Stimulated activated CD4-positive, alpha-beta T cell treated with anti-CD3 and anti-CD28 coated beads, Interleukin-1b, Interleukin-23, amount 100 ng/mL, for 48 hours (primary cell): ENCODE measurements around the gene CAPN11.
"Not testable (repeated sequence)": the region's sequence is repeated elsewhere in the genome, so short reads cannot be mapped to it uniquely, and the experiment has no call there.

Experiments
- DNase-seq: peaks from one replicate; pipeline ENCODE4 v3.0.0-alpha.2; 2020

CAPN11 gene

GRCh38 chr6:44132476-44132875, 26.1 kb upstream of the CAPN11 start:
- DNase-seq: no peak

GRCh38 chr6:44133003-44133931, 25.4 kb upstream of the CAPN11 start:
- DNase-seq: no peak

- DNase-seq: no peak
These were observed 24.5 kb upstream of the CAPN11 start for GRCh38 chr6:44133981-44134711.

DNA sequence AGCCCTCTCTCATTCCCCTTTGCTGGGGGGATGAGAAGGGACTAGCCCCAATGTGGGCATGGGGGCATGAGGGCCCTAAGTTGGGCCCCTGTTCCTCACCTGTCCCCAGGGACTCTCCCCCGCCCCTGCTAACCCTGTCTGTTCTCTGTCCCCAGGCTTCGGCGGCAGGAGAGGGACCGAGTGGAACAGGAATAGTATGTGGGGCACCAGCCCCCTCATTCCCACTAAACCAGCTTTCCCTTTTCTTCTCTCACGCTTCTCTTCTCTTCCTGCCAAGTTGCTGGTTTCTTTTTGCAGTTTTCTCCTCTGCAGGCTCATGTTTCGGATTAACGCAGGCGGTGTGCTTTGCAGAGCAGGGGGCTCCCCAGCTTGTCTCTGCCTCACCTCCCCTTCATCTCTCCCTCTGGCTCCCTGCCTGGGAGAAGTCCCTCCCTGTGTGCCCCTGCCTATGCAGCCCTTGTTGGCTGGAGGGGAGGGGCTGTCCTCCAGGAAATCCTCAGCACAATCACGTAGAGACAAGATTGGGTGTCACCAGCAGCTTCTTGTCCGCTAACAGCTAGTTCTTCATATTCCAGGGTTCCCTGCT, 23.4 kb upstream of the CAPN11 start:
- DNase-seq: no peak

DNA sequence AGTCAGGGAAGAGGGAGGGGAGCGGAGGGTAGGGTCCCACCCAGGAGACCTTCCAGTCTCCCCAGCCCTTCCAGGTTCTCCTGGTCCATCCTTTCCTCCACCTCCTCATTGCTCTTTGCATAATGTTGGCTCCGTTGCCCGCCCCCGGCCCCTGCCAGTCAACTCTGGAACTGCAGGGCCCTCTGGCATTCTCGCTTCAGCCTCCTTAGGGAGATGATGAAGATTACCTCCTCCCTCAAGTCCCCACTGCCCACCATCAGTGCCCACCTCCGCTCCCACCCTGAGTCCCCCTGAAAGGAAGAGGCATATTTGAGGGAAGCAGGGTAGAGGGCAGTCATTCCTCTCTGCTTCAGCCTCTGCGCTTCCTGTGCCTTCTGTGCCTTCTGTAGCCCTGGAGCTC, 22.7 kb upstream of the CAPN11 start:
- DNase-seq: no peak

DNA sequence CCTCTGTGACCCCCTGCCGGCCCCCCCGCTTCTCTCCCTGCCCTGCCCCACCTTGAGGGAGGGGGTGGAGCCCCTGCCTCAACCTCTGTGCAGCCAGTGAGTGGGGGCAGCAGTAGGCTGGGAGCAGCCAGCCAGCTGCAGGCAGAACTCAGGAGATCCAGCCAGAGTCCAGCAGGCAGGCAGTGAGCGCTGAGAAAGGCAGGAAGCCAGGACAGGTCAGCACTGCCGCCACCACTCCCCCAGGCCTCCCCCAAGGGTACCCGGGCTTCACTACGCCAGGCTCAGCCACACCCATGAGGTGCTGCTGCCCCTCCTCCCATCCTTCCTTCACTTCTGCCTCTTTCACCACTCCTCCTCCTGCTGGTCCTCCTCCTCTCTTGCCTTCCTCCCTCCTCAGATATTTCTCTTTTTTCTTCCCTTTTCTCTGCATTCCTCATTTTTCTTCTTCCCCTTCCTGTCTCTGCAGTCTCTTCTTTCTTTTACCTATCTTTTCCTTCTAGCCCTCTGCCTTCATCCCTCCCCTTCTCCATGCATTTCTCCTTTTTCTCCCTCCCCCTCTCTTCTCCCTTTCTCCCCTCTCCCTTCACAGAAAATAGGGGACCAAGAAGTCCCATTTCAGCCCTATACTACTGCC, 19.8 kb upstream of the CAPN11 start:
- no peak for DNase-seq

GRCh38 chr6:44139351-44139743, 19.3 kb upstream of the CAPN11 start:
- no peak for DNase-seq

GRCh38 chr6:44142835-44143234, 15.8 kb upstream of the CAPN11 start:
- DNase-seq: no peak

GRCh38 chr6:44143731-44144130, 14.9 kb upstream of the CAPN11 start:
- DNase-seq: no peak

DNA sequence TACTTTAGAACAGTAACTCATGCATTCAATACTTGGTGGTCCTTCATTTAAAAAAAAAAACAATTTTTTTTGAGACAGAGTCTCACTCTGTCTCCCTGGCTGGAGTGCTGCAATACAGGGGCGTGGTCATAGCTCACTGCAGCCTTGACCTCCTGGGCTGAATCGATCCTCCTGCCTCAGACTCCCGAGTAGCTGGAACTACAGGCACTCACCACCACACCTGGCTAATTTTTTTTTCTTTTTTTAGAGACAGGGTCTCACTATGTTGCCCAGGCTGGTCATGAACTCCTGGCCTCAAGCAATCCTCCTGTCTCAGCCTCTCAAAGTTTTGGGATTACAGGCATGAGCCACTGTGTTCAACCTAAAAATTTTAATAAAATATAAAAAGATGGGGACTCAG, 14.1 kb upstream of the CAPN11 start:
- DNase-seq: not testable (repeated sequence)

- no peak for DNase-seq
These were observed 12.8 kb upstream of the CAPN11 start for GRCh38 chr6:44145839-44146238.

GRCh38 chr6:44146685-44147084, 11.9 kb upstream of the CAPN11 start:
- no peak for DNase-seq

DNA sequence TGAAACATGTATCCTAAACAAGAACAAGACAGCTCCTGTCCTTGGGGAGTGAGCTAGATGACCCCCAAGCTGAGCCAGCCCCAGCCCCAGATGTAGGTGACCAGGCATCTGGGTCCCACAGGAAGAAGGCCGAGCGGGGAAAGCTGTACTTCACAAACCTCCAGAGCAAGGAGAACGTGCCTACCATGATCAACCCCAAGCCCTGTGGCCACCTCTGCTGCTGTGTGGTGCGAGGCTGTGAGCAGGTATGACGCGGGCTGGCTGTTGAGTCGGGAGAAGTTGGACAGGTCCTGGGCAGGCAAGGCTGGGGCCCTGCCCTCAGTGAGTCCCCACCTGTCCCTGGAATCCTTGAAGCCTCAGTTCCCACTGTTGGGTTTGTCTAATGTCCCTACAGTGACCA, 11.4 kb upstream of the CAPN11 start:
- DNase-seq: no peak

- no peak for DNase-seq
These were observed 10.3 kb upstream of the CAPN11 start for GRCh38 chr6:44148306-44148705.

- no peak for DNase-seq
These were observed 9.1 kb upstream of the CAPN11 start for GRCh38 chr6:44149369-44150012.

GRCh38 chr6:44150317-44150917, 8.2 kb upstream of the CAPN11 start:
- no peak for DNase-seq

DNA sequence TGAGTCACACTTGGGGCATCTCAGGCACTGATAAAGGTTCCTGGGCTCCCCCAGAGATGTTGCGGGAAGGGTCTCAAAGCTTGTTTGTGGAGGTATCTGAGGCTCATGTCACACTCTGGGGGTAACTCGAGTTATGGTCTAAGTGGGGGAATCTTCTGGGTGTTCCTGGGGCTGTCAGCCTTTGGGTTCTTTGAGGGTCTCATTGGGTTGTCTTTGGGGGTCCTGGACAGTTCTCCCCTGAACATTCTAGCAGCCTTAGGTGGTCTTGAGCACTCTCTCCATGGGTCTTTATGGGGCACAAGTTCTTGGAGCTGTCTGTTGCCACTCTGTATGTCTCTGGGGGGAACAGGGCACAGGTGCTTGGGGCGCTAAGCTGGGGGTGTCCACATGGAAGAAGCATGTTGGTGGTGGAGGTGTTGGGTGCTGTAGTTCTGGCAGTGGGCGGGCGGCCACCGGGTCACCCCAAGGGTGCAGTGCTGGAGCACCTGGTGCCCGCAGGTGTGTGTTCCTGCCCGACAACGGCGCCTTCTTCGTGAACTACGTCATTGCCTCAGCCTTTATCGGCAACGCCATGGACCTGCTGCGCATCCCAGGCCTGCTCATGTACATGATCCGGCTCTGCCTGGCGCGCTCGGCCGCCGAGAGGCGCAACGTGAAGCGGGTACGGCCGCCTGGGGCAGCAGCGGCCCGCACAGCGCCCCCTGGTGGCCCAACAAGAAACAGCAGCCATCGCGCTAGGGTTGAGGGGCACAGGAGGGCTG, 7.1 kb upstream of the CAPN11 start:
- DNase-seq: peak; percentile 80

GRCh38 chr6:44152109-44152461, 6.5 kb upstream of the CAPN11 start:
- DNase-seq: no peak

- DNase-seq: no peak
These were observed 6.1 kb upstream of the CAPN11 start for GRCh38 chr6:44152533-44152932.

DNA sequence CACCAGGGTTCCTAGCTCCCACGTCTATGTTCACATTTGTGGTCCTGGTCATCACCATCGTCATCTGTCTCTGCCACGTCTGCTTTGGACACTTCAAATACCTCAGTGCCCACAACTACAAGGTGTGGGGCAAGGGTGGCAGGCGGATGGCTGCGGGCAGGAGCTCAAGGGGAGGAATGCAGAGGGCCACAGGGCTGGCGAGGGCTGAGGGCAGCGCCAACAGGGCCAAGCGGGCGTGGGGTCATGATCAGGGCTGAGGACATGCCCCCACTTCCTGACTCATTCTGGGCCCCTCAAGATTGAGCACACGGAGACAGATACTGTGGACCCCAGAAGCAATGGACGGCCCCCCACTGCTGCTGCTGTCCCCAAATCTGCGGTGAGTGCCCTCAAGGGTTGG, 4.6 kb upstream of the CAPN11 start:
- DNase-seq: no peak

- no peak for DNase-seq
These were observed 2.0 kb upstream of the CAPN11 start for GRCh38 chr6:44156494-44157151.
